ENCODE data around the gene CDH5. TPM values are rescaled to one million over a fixed set of nuclear protein-coding genes. Genes with fewer than 3 reads are reported as not detected.

CDH5 gene
- total RNA-seq, 2 experiments from 2014 or later, result not detected

DNA sequence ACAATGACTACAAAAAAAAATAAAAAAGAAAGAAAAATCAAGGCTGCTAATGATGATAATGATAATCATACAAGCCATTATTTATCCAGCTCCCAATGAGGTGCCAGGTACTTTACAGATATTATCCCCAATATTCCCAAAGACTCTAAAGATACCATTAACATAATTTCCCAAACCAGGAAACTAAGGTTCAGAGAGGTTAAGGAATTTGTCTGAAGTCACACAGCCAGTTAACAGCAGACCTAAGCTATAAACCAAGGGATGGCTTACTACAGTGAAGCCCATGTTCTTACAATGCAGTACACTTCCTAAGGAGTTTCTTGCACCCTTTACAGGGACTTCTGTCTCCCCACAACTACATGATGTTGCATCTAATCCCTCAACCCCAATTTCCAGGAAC lies 45.7 kb upstream of the CDH5 start:
- no peak overlapping the region for H3K4me3 ChIP-seq (ENCODE audit: low read depth, low read length, poor library complexity, severe bottlenecking)
- H3K9me2 ChIP-seq (ENCODE audit: insufficient read depth, low read length), result no peaks in the 10 kb centered on the region

DNA sequence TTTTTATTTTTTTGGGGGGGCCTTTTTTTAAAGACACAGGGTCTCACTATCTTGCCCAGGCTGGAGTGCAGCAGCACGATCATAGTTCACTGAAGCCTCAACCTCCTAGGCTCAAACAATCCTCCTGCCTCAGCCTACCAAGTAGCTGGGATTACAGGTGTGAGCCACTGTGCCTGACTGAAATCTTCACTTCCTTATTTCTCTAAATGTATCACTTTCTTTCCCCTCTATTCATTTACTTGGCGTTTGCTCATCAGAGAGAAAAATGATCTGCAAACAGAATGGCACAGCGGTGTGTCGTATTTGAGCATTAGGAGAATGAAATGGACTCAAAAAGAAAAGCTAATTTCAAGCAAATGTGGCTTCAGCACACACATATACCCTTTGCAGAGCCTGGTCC lies 44.3 kb upstream of the CDH5 start:
- no TSS peak for BruUV-seq (replicated peaks)
- H2AFZ ChIP-seq (ENCODE audit: low read length), result no peak overlapping the region
- no peak overlapping the region for H3K27ac ChIP-seq (ENCODE audit: low read depth, low read length, poor library complexity, severe bottlenecking)
- H3K9me3 ChIP-seq (ENCODE audit: low read length), result no peaks in the 10 kb centered on the region
- H3K36me3 ChIP-seq (ENCODE audit: insufficient read depth, low read length), result no peaks in the 10 kb centered on the region
- H3K4me2 ChIP-seq (ENCODE audit: low read length), result no peak overlapping the region
- H3K79me2 ChIP-seq (ENCODE audit: insufficient read depth, low read depth, low read length), result no peaks in the 10 kb centered on the region
- CTCF ChIA-PET (ENCODE audit: unreplicated experiment), result no interaction called here
- H3K9me2 ChIP-seq (ENCODE audit: insufficient read depth, low read length), result no peaks in the 10 kb centered on the region
- intact Hi-C loops (cut with micrococcal nuclease; ENCODE audit: unreplicated experiment), result no loop called here
- H4K20me1 ChIP-seq (ENCODE audit: insufficient read depth, low read length), result no peaks in the 10 kb centered on the region
- no peak overlapping the region for H3K4me3 ChIP-seq (ENCODE audit: low read depth, low read length, poor library complexity, severe bottlenecking)
- POLR2A ChIA-PET, result interaction anchor here (0.7 kb wide), 1 partner anchor 298 kb away, joined by 3 read pairs; no protein-coding TSS in a partner anchor
- DNase-seq (ENCODE audit: low spot score), result no peak
- TF ChIP-seq, protein P1, sequence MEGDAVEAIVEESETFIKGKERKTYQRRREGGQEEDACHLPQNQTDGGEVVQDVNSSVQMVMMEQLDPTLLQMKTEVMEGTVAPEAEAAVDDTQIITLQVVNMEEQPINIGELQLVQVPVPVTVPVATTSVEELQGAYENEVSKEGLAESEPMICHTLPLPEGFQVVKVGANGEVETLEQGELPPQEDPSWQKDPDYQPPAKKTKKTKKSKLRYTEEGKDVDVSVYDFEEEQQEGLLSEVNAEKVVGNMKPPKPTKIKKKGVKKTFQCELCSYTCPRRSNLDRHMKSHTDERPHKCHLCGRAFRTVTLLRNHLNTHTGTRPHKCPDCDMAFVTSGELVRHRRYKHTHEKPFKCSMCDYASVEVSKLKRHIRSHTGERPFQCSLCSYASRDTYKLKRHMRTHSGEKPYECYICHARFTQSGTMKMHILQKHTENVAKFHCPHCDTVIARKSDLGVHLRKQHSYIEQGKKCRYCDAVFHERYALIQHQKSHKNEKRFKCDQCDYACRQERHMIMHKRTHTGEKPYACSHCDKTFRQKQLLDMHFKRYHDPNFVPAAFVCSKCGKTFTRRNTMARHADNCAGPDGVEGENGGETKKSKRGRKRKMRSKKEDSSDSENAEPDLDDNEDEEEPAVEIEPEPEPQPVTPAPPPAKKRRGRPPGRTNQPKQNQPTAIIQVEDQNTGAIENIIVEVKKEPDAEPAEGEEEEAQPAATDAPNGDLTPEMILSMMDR (conservative IDR thresholded peaks at IDR 0.05; ENCODE audit: low read length), result no peak
- no peak for TF ChIP-seq EZH2phosphoT487 (IDR thresholded peaks at IDR 0.05; ENCODE audit: borderline replicate concordance, low read depth, low read length)
- no peaks in the 10 kb centered on the region for H3K4me1 ChIP-seq (ENCODE audit: insufficient read depth, low read length, poor library complexity, severe bottlenecking)

More for the DNA sequence above, 45.7 kb upstream of the CDH5 start:
- ChIA-PET POLR2A (no interaction called here), CTCF (ENCODE audit: unreplicated experiment) (no interaction called here)
- Histone ChIP-seq H3K79me2 (ENCODE audit: insufficient read depth, low read depth, low read length) (no peaks in the 10 kb centered on the region), H4K20me1 (ENCODE audit: insufficient read depth, low read length) (no peaks in the 10 kb centered on the region), H3K9me3 (ENCODE audit: low read length) (no peaks in the 10 kb centered on the region), H3K4me2 (ENCODE audit: low read length) (no peak overlapping the region), H3K27ac (ENCODE audit: low read depth, low read length, poor library complexity, severe bottlenecking) (no peak overlapping the region), H3K4me1 (ENCODE audit: insufficient read depth, low read length, poor library complexity, severe bottlenecking) (no peaks in the 10 kb centered on the region), H2AFZ (ENCODE audit: low read length) (no peak overlapping the region), H3K36me3 (ENCODE audit: insufficient read depth, low read length) (no peaks in the 10 kb centered on the region)
- intact Hi-C loops (cut with micrococcal nuclease; ENCODE audit: unreplicated experiment), result no loop called here
- TF ChIP-seq, protein P1 (conservative IDR thresholded peaks at IDR 0.05; ENCODE audit: low read length), result no peak
- no peak for TF ChIP-seq EZH2phosphoT487 (IDR thresholded peaks at IDR 0.05; ENCODE audit: borderline replicate concordance, low read depth, low read length)
- no peak for DNase-seq (ENCODE audit: low spot score)
- BruUV-seq (replicated peaks), result no TSS peak

DNA sequence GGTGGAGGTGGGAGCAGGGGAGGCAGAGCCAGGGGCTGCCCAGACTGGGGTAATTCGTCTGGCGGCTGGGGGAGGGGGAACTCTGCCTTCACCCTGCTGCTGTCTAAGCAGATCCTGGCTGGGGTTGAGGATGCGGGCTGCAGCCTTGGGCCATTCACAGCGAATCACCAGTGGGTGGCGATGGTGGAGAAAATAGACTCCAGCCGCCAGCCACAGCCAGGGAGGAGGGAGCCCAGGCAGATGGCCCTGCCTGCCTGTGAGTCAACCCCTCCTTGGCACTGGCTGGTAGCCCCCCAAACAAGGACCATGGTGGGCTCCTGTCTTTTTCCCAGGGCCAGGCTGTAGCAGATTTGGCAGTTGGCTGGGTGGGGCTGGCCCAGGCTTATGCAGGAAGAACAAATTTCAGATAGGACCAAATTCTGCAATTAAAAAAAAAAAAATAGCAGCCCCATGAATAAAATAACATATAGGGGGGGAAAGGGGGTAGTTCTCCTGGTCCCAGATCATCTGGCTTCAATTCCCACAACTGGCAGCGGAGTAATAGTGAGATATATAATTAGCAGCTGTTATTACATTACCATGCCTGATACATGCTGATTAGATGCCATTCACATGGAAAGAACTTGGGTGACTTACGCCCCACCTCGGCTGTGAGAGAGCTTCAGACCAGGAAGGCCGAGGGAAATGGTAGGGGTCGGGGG lies 41.5 kb upstream of the CDH5 start:
- Histone ChIP-seq H3K36me3 (ENCODE audit: insufficient read depth, low read length) (no peaks in the 10 kb centered on the region), H3K4me1 (ENCODE audit: insufficient read depth, low read length, poor library complexity, severe bottlenecking) (no peaks in the 10 kb centered on the region), H3K4me3 (ENCODE audit: low read depth, low read length, poor library complexity, severe bottlenecking) (no peak overlapping the region), H3K79me2 (ENCODE audit: insufficient read depth, low read depth, low read length) (no peaks in the 10 kb centered on the region), H3K9me2 (ENCODE audit: insufficient read depth, low read length) (no peaks in the 10 kb centered on the region), H3K27ac (ENCODE audit: low read depth, low read length, poor library complexity, severe bottlenecking) (no peak overlapping the region), H3K4me2 (ENCODE audit: low read length) (no peak overlapping the region), H2AFZ (ENCODE audit: low read length) (no peak overlapping the region), H4K20me1 (ENCODE audit: insufficient read depth, low read length) (no peaks in the 10 kb centered on the region), H3K9me3 (ENCODE audit: low read length) (no peaks in the 10 kb centered on the region)
- ChIA-PET CTCF (ENCODE audit: unreplicated experiment) (interaction anchor here (0.6 kb wide), 2 partner anchors 13 to 17 kb away, joined by 3 to 4 read pairs; no protein-coding TSS in a partner anchor), POLR2A (no interaction called here)
- intact Hi-C loops (cut with micrococcal nuclease; ENCODE audit: unreplicated experiment), result no loop called here
- DNase-seq (ENCODE audit: low spot score), result peak; percentile 21
- BruUV-seq (replicated peaks), result no TSS peak
- TF ChIP-seq, protein P1 (conservative IDR thresholded peaks at IDR 0.05; ENCODE audit: low read length), result peak; percentile 60
- TF ChIP-seq EZH2phosphoT487 (IDR thresholded peaks at IDR 0.05; ENCODE audit: borderline replicate concordance, low read depth, low read length), result no peak
